ENCODE data around the gene TSPAN19.

- TF ChIP-seq, protein P1, sequence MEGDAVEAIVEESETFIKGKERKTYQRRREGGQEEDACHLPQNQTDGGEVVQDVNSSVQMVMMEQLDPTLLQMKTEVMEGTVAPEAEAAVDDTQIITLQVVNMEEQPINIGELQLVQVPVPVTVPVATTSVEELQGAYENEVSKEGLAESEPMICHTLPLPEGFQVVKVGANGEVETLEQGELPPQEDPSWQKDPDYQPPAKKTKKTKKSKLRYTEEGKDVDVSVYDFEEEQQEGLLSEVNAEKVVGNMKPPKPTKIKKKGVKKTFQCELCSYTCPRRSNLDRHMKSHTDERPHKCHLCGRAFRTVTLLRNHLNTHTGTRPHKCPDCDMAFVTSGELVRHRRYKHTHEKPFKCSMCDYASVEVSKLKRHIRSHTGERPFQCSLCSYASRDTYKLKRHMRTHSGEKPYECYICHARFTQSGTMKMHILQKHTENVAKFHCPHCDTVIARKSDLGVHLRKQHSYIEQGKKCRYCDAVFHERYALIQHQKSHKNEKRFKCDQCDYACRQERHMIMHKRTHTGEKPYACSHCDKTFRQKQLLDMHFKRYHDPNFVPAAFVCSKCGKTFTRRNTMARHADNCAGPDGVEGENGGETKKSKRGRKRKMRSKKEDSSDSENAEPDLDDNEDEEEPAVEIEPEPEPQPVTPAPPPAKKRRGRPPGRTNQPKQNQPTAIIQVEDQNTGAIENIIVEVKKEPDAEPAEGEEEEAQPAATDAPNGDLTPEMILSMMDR (conservative IDR thresholded peaks at IDR 0.05), result peak; percentile 64
- TF ChIP-seq EZH2 (IDR thresholded peaks at IDR 0.05; ENCODE audit: low read depth), result no peak
Observed at GRCh38 chr12:85076688-85077430, 40.8 kb upstream of the TSPAN19 start.

Data from PC-9 (cell line).